Measurements from ENCODE around the gene LPP. TPM values are rescaled to one million over a fixed set of nuclear protein-coding genes. Genes with fewer than 3 reads are reported as not detected.

LPP gene
- total and polyA plus RNA-seq, 2 donors (not counting 1 experiment from before 2014, with no cell fraction given) = 7.6 to 81.7 TPM

DNA sequence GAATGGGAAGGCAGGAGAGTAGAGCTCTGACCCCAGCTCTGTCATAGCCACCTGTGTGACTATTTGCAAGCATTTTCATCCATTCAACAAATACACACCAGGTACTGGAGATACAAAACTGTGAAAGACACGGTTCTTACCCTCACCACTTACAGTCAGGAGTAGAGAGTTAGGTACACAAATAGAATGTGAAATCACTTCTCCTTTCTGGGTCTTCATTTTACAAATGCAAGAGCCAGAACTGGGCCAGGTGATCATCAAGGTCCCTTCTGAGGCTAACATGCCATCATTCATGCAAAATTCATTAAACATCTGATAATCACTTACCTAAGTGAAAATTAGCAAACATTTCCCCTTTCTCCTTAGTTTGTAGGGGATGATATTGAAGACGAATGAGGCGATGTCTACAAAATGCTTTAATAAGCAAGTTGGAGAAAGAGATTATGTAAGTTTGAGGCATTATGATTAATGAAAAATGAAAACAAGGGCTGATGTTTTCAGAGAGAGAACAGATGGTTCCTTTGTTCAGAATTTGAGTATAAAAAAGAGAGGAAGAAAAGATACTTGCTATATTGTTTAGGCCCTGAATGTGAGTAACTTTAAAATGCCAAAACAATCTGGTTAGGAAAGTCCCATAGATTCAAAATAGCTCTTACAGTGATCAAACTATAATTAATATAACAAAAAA, 88.6 kb downstream of the LPP start:
- Mint-ChIP-seq H3K4me3 (peak overlapping the region; percentile 73), H3K4me1 (peaks cover 80% of the 10 kb centered on the region), H3K27ac (peak overlapping the region; percentile 94), H3K27me3 (no peaks in the 10 kb centered on the region), H3K9me3 (ENCODE audit: insufficient read depth) (no peaks in the 10 kb centered on the region)
- no peak overlapping the region for H3K4me3 ChIP-seq (ENCODE audit: control extremely low read depth in 1 of 5, extremely low read depth in 1 of 5, insufficient read depth in 1 of 5, low read depth in 2 of 5, low read length in 4 of 5)
- ChIA-PET POLR2A (no interaction called here), CTCF (interaction anchor here (2.3 kb wide), 1 partner anchor 502 kb away, joined by 11 read pairs; no protein-coding TSS in a partner anchor)
- peaks cover 70 to 72% of the 10 kb centered on the region in 2 donors for H3K4me1 ChIP-seq (ENCODE audit: control insufficient read depth in 2 of 2, insufficient read depth in 2 of 2, low read length in 2 of 2)
- peak overlapping the region; percentile 37 for H2AFZ ChIP-seq (ENCODE audit: insufficient read depth, low read depth, low read length, poor library complexity, severe bottlenecking)
- peak overlapping the region; percentile 41 for H3K9ac ChIP-seq (ENCODE audit: low read length)
- intact Hi-C loops (cut with micrococcal nuclease) = loop anchor here (2.0 to 10.0 kb wide), 8 partner anchors 28 to 494 kb away; partner anchors contain the start of gene LPP
- no peak for TF ChIP-seq EZH2 (IDR thresholded peaks at IDR 0.05; ENCODE audit: borderline replicate concordance, insufficient read depth, low read depth, low read length, poor library complexity, severe bottlenecking)
- TF ChIP-seq, protein P1, sequence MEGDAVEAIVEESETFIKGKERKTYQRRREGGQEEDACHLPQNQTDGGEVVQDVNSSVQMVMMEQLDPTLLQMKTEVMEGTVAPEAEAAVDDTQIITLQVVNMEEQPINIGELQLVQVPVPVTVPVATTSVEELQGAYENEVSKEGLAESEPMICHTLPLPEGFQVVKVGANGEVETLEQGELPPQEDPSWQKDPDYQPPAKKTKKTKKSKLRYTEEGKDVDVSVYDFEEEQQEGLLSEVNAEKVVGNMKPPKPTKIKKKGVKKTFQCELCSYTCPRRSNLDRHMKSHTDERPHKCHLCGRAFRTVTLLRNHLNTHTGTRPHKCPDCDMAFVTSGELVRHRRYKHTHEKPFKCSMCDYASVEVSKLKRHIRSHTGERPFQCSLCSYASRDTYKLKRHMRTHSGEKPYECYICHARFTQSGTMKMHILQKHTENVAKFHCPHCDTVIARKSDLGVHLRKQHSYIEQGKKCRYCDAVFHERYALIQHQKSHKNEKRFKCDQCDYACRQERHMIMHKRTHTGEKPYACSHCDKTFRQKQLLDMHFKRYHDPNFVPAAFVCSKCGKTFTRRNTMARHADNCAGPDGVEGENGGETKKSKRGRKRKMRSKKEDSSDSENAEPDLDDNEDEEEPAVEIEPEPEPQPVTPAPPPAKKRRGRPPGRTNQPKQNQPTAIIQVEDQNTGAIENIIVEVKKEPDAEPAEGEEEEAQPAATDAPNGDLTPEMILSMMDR (IDR thresholded peaks at IDR 0.05) = no peak
- H3K36me3 ChIP-seq (replicated peaks in 1 of 2; ENCODE audit: control extremely low read depth in 1 of 2, control insufficient read depth in 1 of 2, extremely low read depth in 1 of 2, insufficient read depth in 2 of 2, low read length in 1 of 2) = no peaks in the 10 kb centered on the region
- ATAC-seq (ENCODE audit: low read depth) = peak; percentile 76
- H4K20me1 ChIP-seq (ENCODE audit: control insufficient read depth, insufficient read depth, low read length, poor library complexity, severe bottlenecking) = no peaks in the 10 kb centered on the region
- peak overlapping the region; percentile 55 for H3K4me2 ChIP-seq (replicated peaks; ENCODE audit: low read depth, low read length, poor library complexity, severe bottlenecking)
- DNase-seq = peak; percentile 82
- peak overlapping the region; percentile 79 to 92 for H3K27ac ChIP-seq (ENCODE audit: low read length in 2 of 2)
- no peaks in the 10 kb centered on the region for H3K27me3 ChIP-seq (replicated peaks in 1 of 4; ENCODE audit: control extremely low read depth in 1 of 4, control insufficient read depth in 3 of 4, insufficient read depth in 4 of 4, low read length in 3 of 4)
- H3K9me3 ChIP-seq (ENCODE audit: control extremely low read depth in 1 of 3, control insufficient read depth in 2 of 3, insufficient read depth in 1 of 3, low read length in 2 of 3) = no peaks in the 10 kb centered on the region
- WGBS (ENCODE audit: insufficient coverage) = no CpG with 5 or more reads among the region's 3 CpGs
- no peaks in the 10 kb centered on the region for H3K79me2 ChIP-seq (ENCODE audit: control insufficient read depth, insufficient read depth, low read length)
